Measurements from ENCODE around the gene PHF14.
A peak's percentile ranks its signal among the peaks of the same experiment; 100 is the strongest.

The PHF14 gene

GRCh38 chr7:11176985-11177555, 203.4 kb downstream of the PHF14 start:
- DNase-seq: no peak

DNA sequence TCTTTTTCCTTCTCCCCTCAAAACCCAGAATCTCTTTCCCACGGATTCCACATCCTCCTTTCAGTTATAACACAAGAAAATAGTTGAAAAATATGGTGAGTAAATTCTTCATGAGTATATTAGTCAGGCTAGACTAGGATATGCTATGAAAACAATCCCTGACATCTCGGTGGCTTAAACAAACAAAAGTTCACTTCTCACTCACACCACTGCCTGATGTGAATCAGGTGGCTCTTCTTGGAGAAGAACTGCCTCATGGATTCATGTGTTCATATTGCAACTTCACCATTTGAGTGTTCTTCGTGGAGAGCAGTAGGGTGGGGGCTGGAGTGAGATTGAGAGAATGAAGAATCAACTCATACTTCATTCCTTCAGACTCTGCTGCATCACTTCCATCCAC, 204.1 kb downstream of the PHF14 start:
- DNase-seq: no peak

DNA sequence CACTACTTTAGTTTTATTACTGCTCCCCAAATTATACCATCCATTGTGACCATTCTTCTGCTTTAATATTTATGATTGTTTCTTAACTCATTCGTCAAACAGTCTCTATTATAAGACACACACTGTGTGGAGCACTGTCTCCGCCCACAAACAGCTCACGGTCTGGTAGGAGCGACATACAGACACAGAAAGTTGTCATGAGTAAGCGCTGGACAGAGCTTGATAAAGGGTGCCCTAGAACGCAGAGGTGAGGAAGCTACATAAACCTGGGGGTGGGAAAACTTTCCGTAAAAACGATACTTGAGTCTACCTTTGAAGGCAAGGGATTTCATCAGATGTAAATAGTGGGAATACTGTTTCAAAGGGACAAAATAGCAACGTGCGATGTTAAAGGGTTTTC, 207.9 kb downstream of the PHF14 start:
- no peak for DNase-seq

DNA sequence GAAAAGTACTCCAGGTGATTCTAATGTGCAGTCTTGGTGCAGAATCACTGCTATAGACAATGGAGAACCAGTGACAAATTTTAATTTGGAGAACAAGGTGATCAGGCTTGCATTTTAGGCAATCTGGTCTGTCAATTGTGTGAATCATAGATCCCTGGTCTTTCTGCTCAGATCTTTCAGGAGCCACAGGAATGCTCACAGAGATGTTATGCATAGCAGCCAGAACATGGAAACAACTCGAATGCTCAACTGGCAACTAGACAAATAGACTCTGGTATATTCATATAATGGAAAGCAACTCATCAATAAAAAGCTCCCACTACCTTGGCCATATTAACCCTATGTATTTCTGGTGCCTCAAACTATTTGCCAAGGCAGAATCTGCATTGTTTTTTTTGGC, 209.1 kb downstream of the PHF14 start:
- DNase-seq: no peak

GRCh38 chr7:11185179-11185815, 211.6 kb downstream of the PHF14 start:
- no peak for DNase-seq

- no peak for DNase-seq
These were observed 215.0 kb downstream of the PHF14 start for GRCh38 chr7:11188529-11189310.

DNA sequence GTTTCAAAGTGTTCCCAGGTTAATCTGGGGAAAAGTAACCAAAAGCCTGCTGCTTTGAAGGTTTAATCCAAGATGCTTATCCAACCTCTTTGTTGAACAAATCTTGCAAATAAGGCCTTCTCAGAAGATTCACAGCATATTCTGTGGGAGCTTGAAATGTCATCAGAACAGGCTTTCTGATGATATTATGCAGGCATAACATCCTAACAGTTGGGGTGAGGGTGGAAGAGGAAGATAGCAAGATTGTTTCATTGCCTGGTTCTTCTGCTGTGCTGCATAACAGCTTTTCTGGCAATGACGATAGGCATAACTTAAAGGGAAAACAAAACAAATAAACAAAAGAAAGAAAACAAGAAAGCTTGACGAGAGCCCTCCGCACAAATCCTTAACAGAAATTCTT, 217.4 kb downstream of the PHF14 start:
- DNase-seq: no peak

DNA sequence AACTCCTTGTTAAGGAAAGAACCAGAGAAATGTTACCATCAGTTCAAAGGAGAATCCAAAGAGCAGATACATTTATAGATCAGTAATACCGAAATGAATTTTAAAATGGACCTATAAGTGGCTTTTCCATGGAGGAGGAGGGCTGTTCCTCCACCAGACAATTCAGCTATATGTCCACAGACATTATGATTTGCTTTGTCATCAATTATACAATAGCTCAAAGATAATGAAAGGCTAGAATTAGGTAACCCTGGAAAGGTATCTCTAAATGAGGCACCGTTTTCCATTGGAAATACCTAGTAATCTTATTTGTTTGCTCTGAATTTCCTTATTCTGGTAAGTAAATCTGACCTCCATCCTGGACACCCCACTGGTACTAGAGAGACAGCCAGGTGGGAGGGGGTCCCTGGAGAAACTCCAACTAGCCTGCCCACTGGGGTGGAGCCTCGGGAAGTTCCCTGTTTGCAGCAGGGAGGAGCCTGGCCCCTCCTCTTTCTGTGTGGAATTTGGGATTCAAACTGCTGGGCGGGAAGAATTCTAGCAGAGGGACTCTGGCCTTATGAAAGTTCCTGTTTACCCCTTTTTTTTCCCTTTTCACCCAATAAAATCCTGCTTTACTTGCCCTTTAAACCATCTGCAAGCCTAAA, 218.0 kb downstream of the PHF14 start:
- DNase-seq: no peak

DNA sequence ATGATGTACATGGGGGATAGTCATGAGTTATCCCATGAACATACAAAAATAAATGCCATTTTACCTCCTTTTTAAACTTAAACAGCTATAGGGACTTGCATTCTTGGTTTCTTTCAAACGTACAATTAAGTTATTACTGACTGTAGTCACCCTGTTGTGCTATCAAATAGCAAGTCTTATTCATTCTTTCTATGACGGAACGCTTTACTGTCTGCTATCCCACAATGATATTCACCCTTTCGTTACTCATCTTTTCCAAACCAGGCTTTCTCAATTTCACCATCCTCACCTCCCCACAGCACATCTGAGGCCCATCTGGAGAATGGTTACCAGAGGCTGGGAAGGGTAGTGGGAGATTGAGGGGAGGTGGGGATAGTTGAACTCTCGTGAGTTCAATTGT, 218.8 kb downstream of the PHF14 start:
- DNase-seq: no peak

GRCh38 chr7:11193131-11193867, 219.6 kb downstream of the PHF14 start:
- DNase-seq: peak; percentile 79

DNA sequence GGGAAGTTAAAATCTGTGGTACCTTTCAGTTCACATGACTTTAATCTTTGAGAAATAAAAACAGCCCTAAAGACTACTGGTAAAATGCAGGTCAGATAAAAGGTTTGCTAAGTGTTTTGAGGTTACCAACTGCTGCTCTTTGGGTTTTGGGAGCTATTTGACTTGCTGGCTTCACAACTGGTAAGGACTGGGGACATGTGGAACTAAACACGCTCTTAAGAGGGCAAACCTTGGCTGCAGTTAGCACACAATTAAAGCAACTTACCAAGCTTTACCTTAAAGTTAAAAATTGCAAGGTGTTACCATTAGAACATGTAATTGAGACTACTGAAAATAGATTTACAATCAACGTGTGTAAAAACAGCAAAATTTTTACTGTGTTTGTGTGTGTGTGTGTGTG, 220.2 kb downstream of the PHF14 start:
- peak; percentile 33 for DNase-seq

- no peak for DNase-seq
These were observed 220.8 kb downstream of the PHF14 start for GRCh38 chr7:11194492-11194891.

GRCh38 chr7:11195502-11195901, 221.8 kb downstream of the PHF14 start:
- no peak for DNase-seq

DNA sequence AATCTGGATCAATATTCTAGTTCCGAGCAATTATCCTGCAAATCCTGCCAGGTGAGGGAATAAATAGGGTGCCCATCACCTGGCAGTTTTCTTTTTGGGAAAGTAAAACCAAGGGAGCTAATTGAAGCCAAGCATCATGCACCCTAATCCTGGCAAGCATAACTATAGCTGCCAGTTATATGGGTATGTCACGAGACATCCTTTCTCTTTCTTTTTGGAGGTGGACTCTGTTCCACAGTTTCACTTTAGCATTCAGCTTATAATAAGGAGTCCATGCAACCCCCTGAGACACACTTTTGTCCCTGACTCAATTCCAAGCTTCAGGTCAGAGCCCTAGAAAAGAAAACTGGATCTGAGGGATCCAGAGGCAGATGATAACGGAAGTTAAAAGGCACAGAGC, 222.5 kb downstream of the PHF14 start:
- DNase-seq: no peak

- no peak for DNase-seq
These were observed 229.6 kb downstream of the PHF14 start for GRCh38 chr7:11203224-11203623.

- no peak for DNase-seq
These were observed 230.0 kb downstream of the PHF14 start for GRCh38 chr7:11203683-11204082.

- no peak for DNase-seq
These were observed 232.7 kb downstream of the PHF14 start for GRCh38 chr7:11206177-11206899.

- DNase-seq: no peak
These were observed 233.9 kb downstream of the PHF14 start for GRCh38 chr7:11207565-11207964.

DNA sequence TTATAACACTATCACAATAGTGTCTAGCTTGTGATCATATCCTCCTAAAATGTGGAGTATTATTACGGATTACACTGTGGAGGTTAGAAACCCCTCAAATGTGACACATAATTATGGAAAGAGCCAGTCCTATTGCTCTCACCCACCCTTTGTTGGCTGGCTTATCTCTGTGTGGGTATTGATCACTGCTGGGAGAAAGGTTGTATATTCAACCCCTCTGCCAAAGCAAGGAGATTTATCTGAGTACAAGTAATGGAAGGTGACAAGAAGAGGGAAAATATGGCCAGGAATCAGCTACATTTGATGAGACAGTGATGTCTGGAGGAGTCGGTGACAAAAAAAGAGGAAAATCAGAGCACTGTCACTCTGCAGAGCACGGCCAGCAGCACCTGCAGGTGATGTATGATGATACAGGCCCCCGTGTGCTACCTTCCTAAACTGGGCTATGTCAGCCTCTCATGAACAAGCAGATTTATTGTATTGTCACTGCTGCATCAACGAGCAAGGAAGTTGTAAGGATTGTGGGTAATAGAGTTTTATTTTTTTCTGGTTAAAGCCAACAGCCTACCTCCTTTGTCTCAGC, 235.3 kb downstream of the PHF14 start:
- no peak for DNase-seq

DNA sequence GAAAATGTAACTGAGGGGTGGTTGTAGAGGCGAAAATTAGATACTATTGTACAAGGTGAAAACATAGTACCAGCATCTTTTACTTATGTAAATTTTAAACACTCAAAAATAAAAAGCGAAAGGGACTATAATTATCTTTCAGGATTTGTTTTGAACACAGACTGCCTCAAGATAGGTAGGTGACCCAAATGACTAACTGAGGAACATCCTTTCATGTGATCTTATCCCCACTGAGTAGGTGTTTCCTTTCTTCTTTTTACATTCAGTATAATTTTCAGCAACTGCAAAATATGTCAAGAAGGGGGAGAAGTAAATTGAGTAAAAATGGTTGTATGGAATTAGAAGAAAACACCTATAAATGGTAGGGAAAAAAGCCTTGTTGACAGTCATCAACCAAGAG, 236.7 kb downstream of the PHF14 start:
- DNase-seq: no peak

- peak; percentile 54 for DNase-seq
These were observed 238.5 kb downstream of the PHF14 start for GRCh38 chr7:11212080-11212711.

DNA sequence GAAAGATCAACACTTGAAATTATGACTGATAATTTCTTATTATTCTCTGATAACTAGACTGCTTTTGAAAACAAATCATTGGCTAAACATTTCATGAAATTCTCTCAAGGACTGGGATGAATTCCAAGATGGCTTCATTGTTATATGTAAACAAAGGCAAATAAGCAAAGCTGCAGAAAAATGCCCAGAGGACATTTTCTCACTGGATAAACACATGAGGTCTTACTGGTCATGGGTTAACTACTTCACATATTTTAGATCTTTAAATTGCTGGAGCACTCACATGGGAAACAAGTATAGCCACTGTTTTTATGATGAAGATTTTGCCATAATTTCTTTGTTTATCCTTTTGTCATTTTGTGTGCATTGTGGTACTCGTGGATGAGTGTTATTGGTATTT, 239.1 kb downstream of the PHF14 start:
- DNase-seq: peak; percentile 22
